MM.1S (cell line): ENCODE data around the gene KRT84.

Experiments used
- CTCF ChIP-seq: fragments of 300-600 bp; sonication (generic); IDR thresholded peaks from 2 replicates; pipeline ENCODE4 v1.5.1; 2016; ENCODE audit warnings: antibody characterized with exemption, low read length, mixed read lengths
- EZH2 ChIP-seq: fragments of 300-600 bp; sonication (generic); optimal IDR thresholded peaks from 2 replicates; pipeline ENCODE3; 2017; ENCODE audit warnings: low read depth, mild to moderate bottlenecking, antibody characterized with exemption, low read length, mixed read lengths

DNA sequence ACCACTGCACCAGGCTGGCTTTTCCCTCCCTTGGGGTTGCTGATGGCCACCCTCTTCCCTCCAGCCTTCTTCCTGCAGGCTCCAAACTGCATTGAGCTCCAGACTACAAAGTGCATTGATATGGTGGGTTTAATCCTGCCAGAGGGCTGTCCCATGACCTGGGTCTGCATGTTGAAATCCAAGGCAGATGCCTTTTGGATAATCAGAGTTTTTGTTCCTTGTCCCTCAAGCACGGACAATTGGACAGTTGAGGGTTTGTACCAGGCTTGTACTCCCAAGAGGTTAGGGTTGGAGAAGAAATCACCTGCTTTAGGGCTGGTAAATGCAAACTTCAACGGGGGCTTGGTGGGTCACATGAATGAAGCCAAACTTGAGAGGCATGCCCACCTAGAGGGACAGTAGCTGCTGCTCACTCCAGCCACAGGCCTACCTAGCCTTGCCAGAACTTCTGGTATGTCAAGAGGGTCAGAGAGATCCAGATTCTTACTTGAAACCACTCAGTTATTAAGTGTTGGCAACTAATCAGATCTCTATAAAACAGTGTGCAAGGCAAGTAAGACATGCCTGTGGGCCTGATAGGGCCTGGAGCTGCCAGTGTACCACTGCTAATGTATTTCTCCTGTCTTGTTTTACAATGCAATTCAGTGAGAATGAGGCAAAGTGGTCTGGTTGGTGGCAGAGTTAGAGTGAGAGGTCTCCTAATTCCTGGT is 42.5 kb downstream of the KRT84 start:
- no peak for TF ChIP-seq CTCF
- TF ChIP-seq EZH2 = no peak
